HG02623 (cell line): ENCODE measurements around the gene SLC29A3.
"Not testable (repeated sequence)": the region's sequence is repeated elsewhere in the genome, so short reads cannot be mapped to it uniquely, and the experiment has no call there.

Source experiments
- ATAC-seq: cut with Tn5 transposase; IDR thresholded peaks from one replicate; pipeline ENCODE4 v1.9.1; 2021; ENCODE audit warnings: moderate library complexity; ENCODE audit not compliant: unreplicated experiment

SLC29A3 gene

DNA sequence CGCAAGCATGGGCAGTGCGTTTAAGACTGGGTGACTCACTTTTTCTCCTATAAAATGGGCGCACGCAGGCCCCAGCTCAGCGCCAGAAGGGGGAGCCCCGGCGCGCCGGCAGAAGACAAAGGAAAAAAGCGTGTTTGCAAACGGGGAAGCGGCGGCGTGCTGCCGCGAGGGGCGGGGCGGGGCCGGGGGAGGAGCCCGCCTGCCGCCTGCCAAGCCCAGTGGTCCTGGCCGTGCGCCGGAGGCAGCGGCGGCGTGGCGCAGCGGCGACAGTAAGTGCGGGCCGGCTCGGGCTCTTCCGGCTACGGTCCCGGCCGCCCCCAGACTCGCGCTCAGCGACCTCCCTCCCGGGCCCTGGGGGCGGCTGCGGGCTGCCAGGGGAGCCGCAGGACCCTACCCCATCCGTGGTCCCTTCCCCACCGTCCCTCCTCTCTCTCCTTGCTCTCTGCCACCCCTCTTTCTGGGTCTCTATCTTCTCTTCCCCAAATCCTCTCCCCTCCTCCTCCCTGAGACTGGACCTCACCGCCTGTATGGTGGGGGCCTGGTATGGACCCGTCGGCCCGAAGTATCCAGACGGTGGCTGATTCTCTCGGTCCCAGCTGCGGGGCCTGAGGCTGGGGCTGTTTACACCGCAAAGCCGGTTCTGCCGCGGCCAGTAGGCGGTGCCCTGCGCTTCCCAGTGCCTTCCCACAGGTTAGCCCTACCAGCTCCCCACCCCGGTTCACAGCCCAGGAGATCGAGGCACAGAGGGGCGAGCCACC, at the start of gene SLC29A3:
SLC29A3 (plus strand) TSS at position 218 of the 758 bp plus-strand sequence; CDS start at position 269, 51 bp downstream.
- ATAC-seq, result peak; percentile 67

DNA sequence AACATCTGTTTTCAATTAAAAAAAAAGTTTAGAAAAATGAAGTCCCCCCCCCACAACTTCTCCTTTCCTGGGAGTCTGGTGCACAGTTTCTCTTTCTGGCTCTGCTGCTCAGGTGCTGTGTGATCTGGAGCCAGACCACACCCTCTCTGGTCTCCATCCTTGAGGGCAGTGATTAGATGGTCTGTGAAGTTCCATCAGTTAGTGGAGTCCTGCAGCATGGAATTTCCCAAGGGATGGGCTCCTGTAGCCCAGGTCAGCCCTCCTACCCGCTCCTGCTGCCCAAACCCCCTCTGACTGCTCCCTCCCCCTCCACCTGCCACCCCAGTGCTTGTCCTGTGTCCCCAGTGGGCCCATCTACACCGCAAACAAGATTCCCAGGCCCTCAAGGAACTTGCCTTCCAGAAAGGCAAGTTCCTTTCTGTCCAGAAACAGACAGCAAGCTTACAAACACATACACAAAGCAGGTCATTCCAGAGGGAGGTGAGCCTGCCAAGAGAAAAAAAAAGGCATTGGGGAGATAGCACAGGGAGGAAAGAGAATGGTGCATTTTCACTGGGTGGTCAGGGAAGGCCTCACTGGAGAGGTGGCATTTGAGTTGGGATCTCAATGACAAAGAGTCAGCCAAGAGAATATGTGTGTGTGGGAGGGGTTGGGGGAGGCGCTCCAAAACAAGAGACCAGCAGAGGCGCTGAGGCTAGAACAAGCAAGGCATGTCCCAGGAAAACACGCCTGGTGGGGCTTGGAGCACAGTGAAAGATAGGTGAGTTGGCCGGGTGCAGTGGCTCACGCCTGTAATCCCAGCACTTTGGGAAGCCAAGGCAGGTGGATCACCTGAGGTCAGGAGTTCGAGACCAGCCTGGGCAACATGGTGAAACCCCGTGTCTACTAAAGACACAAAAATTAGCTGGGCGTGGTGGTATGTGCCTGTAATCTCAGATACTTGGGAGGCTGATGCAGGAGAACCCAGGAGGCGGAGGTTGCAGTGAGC, 49.5 kb upstream of the SLC29A3 start:
- no peak for ATAC-seq

DNA sequence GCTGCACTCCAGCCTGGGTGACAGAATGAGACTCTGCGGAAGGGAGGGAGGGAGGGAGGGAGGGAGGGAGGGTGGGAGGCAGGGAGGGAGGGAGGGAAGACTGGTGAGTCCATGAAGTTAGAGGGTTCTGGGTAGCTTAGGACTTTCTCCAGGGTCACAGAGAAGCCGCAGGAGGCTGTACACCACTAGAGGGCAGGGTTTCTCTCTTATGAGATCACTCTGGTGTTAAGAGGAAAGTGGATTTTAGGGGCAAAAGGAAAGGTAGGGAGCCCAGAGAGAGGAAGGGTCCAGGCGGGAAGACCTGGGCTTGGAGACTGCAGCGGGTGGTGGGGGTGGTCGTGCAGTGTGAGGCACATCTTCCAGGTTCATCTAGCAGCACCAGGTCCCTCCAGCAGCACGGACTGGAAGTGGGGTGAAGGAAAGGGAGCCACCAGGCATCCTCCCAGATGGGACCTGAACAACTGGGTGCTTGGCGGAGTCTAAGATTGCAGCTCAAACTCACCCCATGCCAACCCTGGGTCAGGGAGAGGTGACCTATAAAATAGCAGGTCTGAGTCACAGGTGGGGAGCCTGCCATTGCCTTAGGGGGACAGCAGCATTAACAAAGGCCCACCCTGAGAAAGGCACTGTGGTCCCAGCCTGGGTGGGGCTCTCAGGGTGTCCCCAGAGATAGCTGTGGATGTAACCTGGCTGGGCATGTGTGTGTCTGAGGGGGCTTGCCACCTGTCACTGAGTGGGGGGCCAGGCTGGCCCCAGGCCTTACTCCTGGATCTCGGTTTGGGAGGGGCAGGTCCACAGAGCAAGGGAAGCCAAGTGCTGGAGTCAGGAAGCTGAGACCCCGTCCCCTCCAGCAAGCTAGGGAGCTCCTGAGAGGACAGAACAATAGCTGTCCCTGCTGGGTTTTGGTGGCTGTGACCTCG, 48.5 kb upstream of the SLC29A3 start:
- ATAC-seq, result no peak

DNA sequence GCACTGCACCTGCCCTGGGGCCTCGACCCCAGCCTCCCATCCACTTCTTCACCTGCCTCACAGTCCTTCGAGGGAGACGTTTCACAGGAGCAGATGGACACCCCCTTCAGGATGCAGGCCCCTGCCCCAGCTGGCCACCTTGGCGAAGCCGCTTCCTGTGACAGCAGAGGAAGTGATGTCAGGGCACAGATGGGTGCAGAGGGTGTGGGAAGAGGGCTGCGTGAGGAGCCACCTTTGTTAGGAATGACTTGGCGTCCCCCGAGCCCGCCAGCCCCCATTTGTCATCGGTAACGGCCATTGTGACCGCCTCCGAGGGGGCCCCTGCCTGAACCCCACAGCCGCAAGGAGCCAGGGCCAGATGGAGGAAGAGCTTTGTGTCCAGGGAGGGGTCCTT, 47.4 kb upstream of the SLC29A3 start:
- no peak for ATAC-seq

DNA sequence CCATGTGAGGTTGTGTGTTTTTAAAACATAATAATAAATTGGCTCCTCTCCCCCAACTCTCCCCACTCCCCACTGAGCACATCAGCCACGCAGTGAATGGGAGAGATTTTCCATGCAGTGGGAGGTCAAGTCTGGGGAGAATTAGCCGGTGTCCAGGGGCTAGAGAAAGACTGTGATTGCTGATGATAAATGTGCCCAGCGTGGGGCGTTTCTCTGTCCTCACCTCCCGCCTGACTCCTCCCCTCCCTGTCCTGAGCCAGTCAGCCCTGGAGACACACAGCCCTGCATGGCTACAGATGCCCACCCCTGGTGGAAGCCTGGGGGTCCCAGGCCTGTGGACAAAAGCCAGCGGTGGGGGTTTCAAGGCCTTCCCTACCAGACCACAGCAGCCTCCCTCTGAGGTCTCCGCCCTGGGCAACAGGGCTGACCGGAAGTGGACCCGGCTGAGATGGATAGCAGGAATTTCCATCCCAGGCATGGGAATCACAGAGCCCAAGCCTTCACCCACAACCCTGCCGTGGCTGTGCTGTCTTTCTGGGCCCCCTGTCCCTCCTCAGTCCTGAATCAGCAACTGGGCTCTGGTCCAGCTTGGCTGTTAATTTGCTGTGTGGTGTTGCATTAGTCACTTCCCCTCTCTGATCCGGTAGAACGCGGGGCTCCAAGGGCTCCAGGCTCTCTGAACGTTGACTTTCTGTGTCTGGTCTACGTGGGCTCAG, 46.8 kb upstream of the SLC29A3 start:
- no peak for ATAC-seq

DNA sequence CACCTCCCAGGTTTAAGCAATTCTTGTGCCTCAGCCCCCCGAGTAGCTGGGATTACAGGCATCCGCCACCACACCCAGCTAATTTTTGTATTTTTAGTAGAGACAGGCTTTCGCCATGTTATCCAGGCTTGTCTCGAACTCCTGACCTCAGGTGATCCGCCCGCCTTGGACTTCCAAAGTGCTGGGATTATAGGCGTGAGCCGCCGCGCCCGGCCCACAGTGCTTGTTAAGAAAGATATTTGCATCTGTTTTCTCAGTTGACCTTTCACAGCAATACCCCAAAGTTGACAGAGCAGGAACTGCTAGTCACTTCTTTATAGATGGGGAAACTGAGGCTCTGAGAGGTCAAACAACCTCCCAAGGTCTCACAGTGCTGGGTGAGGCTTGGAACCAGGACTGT, 46.1 kb upstream of the SLC29A3 start:
- not testable (repeated sequence) for ATAC-seq

DNA sequence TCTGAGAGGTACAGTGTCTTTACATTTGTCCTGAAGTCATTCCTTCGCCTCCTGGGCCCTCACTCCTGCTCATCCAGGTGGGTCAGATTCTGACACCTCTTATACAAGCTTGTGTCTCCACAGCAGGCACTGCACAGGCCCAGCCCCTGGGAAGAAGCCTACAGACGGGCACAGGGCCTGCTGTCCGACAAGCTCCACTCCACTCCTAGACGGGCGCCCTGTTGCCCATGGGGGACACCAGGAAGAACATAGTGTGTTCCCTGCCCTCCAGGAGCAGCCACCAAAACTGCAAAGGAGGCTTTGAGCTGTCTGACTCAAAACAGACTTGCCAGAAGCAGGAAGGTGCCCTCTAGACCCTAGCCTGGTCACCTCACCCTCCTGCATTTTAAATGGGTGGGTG, 45.6 kb upstream of the SLC29A3 start:
- ATAC-seq, result no peak

DNA sequence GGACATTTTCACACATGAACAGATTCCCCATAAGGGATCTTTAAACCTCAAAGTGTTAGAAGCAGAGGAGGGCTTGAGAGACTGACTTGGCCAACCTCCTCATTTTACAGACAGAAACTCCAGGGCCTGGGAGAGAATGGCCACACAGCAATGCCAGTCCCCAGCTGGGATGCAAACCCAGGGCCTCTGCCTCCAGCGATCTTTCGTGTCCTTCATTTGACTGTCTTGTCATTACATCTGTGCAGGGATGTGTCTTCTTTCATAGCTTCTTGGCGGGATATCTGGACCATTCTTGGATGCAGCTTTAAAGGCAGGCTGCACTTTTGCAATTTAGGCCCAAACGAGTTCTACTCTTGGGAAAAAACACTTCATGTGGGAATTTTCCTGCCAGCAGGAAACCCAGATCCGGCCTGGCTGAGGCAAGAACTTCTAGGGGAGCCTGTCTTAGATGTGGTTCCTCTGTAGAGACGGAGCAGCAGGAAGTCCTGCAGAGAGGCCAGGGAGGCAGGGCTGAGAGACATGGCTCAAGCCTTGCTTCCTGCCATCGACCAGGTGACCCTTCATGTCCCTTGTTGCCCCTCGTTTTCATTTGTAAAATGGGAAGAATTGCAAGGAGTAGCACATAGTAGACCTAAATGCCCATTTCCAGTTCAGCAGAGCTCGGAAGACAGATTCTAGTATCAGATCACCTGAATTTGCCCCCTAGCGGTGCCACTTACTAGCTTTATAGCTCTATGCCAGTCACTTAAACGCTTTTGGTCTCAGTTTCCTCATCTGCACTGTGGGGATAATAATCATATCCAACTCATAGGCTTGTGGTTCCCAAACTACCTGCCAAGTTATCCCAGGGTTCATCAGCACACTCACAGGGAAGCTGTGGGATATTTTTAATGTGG, 43.9 kb upstream of the SLC29A3 start:
- ATAC-seq, result no peak

DNA sequence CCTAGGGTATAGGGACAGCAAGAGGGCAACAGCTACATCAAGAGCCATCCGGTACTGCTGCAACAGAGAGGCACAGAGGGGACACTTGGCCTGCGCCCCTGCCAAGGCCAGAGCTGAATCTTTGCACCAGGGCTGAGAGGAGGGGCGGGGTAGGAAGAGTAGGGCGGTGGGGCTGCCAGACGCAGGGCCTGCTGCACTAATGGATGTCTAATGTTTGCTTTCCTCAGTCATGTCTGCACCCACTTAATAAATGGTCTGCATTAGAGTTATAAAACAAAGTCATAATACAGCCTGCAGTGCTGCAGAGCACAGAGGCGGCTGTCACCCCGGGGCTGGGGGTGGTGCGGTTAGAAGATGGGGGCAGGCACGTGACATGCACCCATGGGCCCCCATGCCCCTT, 42.2 kb upstream of the SLC29A3 start:
- ATAC-seq, result no peak

DNA sequence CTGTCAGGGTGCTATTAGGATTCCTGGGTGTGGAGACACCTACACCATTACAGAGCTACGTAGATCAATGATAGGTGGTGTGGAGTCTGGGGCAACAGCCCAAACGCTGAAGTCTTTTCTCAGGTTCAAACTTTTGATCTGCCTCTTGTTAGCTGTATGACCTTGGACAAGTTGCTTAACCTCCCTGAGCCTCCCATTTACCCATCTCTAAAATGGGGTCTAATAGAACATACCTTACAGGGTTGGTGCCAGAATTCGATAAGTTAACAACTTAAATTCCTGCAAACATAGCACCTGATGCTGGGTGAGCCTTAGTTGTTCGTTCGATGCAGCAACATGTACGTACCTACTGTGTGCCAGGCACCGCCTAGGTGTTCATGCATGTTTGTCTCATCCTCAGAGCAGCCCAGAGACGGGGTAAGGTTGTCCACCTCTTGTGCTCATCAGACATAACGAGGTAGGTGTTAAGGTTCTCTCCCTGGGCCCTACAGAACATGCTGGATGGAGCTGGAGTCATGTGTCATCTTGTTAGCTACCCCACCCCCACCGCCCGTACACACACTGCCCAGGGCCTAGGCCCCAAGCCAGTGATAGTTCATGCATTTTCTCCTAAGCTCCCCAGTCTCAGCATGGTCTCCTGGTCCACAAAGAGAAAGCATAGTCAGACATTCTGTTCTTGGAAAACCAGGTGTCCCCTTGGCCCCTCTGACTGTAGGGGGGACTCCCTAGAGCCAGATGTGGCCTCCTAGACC, 41.0 kb upstream of the SLC29A3 start:
- ATAC-seq, result no peak

DNA sequence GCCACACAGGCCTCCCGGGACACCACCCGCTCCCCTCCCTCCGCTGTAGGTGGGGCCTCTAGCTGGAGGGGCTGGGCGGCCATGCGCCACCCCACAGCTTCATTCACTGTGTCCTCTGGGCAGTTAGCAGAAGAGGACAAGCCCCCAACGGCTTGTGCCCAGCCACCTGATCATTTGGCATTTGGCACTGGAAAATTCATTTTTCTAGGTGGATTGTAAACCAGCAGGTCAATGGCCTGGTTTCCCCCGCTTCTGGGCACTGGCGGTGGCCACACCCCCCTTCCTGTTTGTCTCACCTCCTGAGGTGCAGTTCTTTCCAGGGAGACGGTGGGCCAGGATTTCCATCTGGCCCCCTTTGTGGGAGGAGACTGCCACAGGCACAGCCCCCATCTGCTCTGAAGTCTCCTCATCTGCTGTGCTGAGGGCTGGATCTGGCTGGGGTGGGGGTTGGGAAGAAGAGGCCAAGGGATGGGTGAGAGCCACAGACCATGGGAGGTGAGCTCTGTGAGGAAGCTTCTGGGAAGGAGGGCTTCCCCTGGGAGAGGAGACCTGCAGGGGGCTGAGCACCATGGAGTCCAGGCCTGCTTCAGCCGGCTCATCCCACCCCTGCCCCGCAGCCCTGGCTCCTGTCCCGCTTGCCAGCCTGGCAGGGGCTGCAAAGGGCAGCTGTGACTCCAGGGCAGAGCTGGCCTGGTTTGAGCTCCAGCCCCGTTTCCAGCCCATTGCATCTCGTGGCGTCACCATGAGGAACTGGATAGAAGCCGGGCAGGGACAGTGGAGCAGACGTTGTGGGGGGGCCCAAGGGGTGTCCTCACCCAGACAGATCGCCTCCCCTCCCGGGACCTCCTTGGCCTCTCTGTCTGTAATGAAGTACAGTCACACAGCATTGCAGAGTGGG, 40.1 kb upstream of the SLC29A3 start:
- ATAC-seq, result no peak

DNA sequence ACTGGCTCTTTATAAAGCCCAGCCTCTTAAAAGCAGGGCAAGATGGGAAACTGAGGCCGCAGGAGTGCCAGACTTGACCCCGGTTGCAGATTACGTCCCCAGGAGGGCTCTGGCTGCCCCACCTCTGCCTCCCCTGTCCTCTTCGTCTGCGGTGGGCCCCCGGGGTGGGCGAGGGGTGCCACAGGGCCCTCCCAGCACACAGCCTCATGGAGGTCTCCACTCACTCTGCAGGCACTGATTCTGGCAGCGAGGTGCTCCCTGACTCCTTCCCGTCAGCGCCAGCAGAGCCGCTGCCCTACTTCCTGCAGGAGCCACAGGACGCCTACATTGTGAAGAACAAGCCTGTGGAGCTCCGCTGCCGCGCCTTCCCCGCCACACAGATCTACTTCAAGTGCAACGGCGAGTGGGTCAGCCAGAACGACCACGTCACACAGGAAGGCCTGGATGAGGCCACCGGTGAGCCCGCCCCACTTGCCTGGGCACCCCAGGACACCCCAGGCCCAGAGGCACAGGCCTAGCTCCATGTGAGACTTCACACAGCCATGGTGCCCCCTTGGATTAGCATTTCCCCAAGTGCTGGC, 39.4 kb upstream of the SLC29A3 start:
- no peak for ATAC-seq

DNA sequence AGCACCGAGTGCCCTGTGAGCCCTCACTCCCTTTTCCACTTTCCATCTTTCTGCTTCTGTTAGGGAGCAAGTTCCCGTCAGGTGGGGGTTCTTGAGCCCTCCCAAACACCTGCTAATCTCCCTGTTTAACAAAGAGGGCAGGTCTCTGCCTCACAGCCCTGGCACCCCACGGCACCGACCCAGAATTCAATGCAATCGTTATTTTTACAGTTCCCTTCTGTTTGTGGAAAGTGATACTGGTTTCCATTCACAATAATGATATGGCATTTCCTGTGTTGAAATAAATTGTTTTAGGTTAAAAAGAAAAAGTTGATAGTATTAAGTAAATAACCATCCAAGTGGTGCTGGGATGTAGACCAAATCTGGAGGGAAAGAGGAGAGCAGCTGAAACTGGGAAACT, 38.8 kb upstream of the SLC29A3 start:
- no peak for ATAC-seq

DNA sequence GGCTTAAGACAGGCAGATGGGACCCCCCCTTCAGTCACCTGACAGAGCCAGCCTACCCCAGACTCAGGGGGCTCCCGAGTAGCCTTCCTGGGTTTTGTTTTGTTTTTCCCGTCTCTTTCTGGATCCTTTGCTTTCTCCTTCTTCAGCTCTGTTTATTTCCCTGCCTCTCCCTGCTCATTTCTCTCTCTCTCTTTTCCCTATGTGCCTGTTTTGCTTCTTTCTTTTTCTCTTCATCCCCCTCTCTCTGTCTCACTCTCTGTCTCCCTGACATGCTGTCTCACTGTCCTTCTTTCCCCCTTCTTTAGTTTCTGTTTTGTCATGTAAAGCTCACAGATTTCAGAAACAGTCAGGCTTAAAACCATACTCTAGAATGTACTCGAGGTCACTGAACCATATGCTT, 38.2 kb upstream of the SLC29A3 start:
- ATAC-seq, result no peak

DNA sequence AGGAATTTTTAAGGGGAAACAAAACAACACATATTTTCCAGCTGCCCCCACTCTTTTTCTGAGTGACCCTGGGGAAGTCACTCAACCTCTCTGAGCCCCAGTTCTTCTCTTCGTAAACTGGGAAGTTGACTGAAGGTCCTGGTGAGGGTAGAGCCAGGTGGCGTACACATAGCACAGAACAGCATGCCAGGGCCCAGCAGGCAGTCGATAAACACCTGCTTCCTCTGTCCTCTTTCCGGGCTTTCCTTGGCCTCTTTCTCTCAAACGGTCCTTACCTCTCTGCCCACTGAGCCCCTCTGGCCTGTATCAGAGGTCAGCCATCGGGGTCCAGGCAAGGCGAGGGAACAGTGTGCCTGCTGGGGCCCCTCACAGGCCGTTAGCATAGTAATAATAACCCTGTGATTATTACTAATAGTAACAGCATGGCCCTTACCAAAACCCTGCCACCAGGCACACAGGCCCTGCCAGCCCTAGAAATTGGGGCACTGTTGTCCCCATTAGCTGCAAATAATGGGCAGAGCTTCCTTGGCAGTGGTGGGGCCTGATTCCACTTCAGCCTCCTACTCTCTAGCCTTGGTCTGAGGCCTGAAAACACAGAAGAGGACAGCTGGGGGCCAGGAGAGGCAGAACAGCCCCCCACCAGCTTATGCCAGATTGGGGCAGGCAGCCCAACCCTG, 37.3 kb upstream of the SLC29A3 start:
- no peak for ATAC-seq

DNA sequence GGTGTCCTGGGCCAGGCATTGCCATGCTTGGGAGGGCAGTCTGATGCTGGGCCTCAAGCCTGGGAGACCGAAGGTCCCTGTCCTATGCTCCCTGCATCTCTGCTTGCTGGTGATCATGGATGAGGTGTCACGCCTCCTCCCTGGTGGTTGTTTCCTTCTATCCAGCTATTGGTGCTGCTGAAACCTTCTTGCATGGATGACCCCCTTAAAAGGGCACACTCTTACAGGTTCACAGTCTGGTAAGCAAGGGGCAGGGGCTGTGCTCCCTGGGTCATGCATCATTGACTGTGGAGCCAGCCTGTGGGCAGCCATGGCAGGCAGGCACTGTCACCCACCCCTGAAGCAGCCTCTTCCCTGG, 36.8 kb upstream of the SLC29A3 start:
- ATAC-seq, result no peak

DNA sequence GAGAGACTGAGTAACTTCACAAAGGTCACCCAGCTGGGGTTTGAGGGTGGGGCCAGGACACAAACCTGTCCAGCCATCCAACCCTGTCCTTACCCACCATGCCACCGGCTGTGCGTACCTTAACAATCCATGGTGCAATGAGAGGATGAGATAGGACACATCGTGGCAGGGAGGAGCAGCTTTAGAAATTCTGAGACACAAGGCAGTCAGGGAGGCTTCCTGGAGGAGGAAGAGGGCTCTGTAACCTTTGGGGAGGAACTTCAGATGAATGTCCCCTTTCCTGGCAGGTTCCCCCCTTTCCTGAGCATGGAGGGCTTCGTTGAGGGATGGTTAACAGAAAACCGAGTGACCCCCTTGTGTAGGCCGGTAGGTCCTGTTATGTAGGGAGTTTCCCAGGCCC, 35.6 kb upstream of the SLC29A3 start:
- no peak for ATAC-seq
